HepG2 (cell line): ENCODE data around the gene STK32B. TPM values are rescaled to one million over a fixed set of nuclear protein-coding genes. Genes with fewer than 3 reads are reported as not detected.

Experiments used
- ATAC-seq: fragments of 200-7000 bp; cut with Tn5 transposase; 3 replicates; pipeline ENCODE4 v1.9.1; 2020; ENCODE audit warnings: mild to moderate bottlenecking, moderate library complexity
- BruUV-seq: library from RNA; stranded (reverse); fragments of 400-500 nt; replicated peaks from 2 replicates; lab custom pipeline; 2021; lab: Mats Ljungman, UMichigan
- CTCF ChIA-PET: fragments of 300-600 bp; formaldehyde crosslinking; extraction: SDS; loops from one replicate; lab custom pipeline; 2021; ENCODE audit warnings: low total read pairs, inconsistent platforms, low intra/inter-chr PET ratio; lab: Yijun Ruan, JAX
- POLR2A ChIA-PET: fragments of 350-600 bp; sonication (Branson Sonifier 250); formaldehyde crosslinking; loops from one replicate; lab custom pipeline; 2020; ENCODE audit warnings: antibody characterized with exemption, inconsistent platforms; lab: Yijun Ruan, JAX
- DNase-seq: peaks from one replicate; pipeline ENCODE4 v3.0.0-alpha.2; 2015; ENCODE audit warnings: low spot score
- FAIRE-seq: peaks from 3 replicates; lab custom pipeline; 2011; peaks lifted over from hg19 to GRCh38; lab: Jason Lieb, UNC
- H2AFZ ChIP-seq: one replicate; pipeline ENCODE4 v1.6.1; 2011; ENCODE audit warnings: low read length, inconsistent platforms
- H3K27ac ChIP-seq: fragments of 300-600 bp; 3 replicates; pipeline ENCODE4 v1.8.0; 2011; ENCODE audit warnings: mixed run types, mild to moderate bottlenecking, mixed read lengths, low read length, inconsistent platforms; ENCODE audit not compliant: insufficient read depth; ENCODE audit errors: extremely low read length
- H3K27me3 ChIP-seq, 2 experiments: fragments of 200-600 bp in 1 of 2; 2 replicates in 1 of 2; 3 replicates in 1 of 2; pipeline versions ENCODE4 v1.6.0 to v1.8.0; 2011; ENCODE audit warnings: low read length in 2 of 2, mild to moderate bottlenecking in 2 of 2, moderate library complexity in 2 of 2, inconsistent platforms in 1 of 2; ENCODE audit not compliant: insufficient read depth in 2 of 2, control insufficient read depth in 1 of 2
- H3K36me3 ChIP-seq, 2 experiments: fragments of 200-600 bp in 1 of 2; replicated peaks in 1 of 2; 2 replicates in 1 of 2; 3 replicates in 1 of 2; pipeline versions ENCODE4 v1.5.1 to v1.8.0; 2011; ENCODE audit warnings: low read length in 2 of 2, inconsistent platforms in 1 of 2; ENCODE audit not compliant: insufficient read depth in 2 of 2, control insufficient read depth in 1 of 2
- H3K4me1 ChIP-seq: 2 replicates; pipeline ENCODE4 v1.5.1; 2012; ENCODE audit warnings: low read length, inconsistent platforms; ENCODE audit not compliant: insufficient read depth
- H3K4me2 ChIP-seq: 2 replicates; pipeline ENCODE4 v1.6.0; 2011; ENCODE audit warnings: low read depth, low read length, inconsistent platforms
- H3K4me3 ChIP-seq, 3 experiments: fragments of 200-600 bp in 1 of 3; sonication (generic), shearing (Covaris generic) in 1 of 3; replicated peaks in 1 of 3; 2 replicates each; pipeline ENCODE4 v1.5.1; 2011 to 2016; ENCODE audit warnings: low read length in 3 of 3, inconsistent platforms in 2 of 3, low read depth in 2 of 3, mild to moderate bottlenecking in 2 of 3, control low read depth in 1 of 3, mixed read lengths in 1 of 3; ENCODE audit not compliant: insufficient read depth in 1 of 3
- H3K79me2 ChIP-seq: one replicate; pipeline ENCODE4 v1.6.1; 2011; ENCODE audit warnings: low read length, inconsistent platforms; ENCODE audit not compliant: insufficient read depth
- H3K9ac ChIP-seq: 2 replicates; pipeline ENCODE4 v1.6.0; 2011; ENCODE audit warnings: mild to moderate bottlenecking, low read depth, low read length, inconsistent platforms; ENCODE audit not compliant: insufficient read depth
- H3K9me3 ChIP-seq: 2 replicates; pipeline ENCODE4 v1.5.1; 2012; ENCODE audit warnings: mild to moderate bottlenecking, low read length
- H4K20me1 ChIP-seq: 2 replicates; pipeline ENCODE4 v1.6.0; 2011; ENCODE audit warnings: inconsistent platforms, mild to moderate bottlenecking, low read length, moderate library complexity; ENCODE audit not compliant: insufficient read depth
- AKAP8 ChIP-seq: sonication (generic); formaldehyde crosslinking; IDR thresholded peaks from 2 replicates; pipeline ENCODE4 v1.5.1; 2020; ENCODE audit warnings: mild to moderate bottlenecking, missing genetic modification reagents
- ATF7-NPFF ChIP-seq: sonication (generic); formaldehyde crosslinking; IDR thresholded peaks from 2 replicates; pipeline ENCODE4 v1.8.1; 2023; ENCODE audit warnings: mild to moderate bottlenecking, low read depth, missing genetic modification reagents, moderate library complexity
- CCAR2 ChIP-seq: fragments of 200-400 bp; formaldehyde crosslinking; optimal IDR thresholded peaks from 2 replicates; pipeline ENCODE3; 2018; ENCODE audit warnings: low read depth, mild to moderate bottlenecking, low read length, moderate library complexity
- CTCF ChIP-seq: sonication (generic); formaldehyde crosslinking; IDR thresholded peaks from 2 replicates; pipeline ENCODE4 v1.5.0; 2020; ENCODE audit warnings: mild to moderate bottlenecking, missing genetic modification reagents, moderate library complexity
- HMG20A ChIP-seq: IDR thresholded peaks from 2 replicates; pipeline ENCODE4 v1.6.1; 2016; ENCODE audit warnings: borderline replicate concordance
- MIER3 ChIP-seq: IDR thresholded peaks from 2 replicates; pipeline ENCODE4 v1.6.1; 2016; ENCODE audit warnings: missing compliant biosample characterization, borderline replicate concordance
- NFAT5 ChIP-seq: sonication (generic); formaldehyde crosslinking; IDR thresholded peaks from 2 replicates; pipeline ENCODE4 v1.4.0; 2020; ENCODE audit warnings: missing genetic modification reagents
- PRPF4 ChIP-seq: fragments of 200-400 bp; formaldehyde crosslinking; IDR thresholded peaks from 2 replicates; pipeline ENCODE4 v1.6.1; 2016; ENCODE audit warnings: low read length, low read depth; ENCODE audit not compliant: poor library complexity, severe bottlenecking
- TAF15 ChIP-seq: fragments of 200-400 bp; formaldehyde crosslinking; IDR thresholded peaks from one replicate; pipeline ENCODE4 v1.6.1; 2018; ENCODE audit warnings: mild to moderate bottlenecking, low read depth, low read length; ENCODE audit not compliant: poor library complexity, severe bottlenecking
- THAP8 ChIP-seq: sonication (generic); formaldehyde crosslinking; IDR thresholded peaks from 2 replicates; pipeline ENCODE4 v1.5.1; 2020; ENCODE audit warnings: missing genetic modification reagents, mild to moderate bottlenecking, borderline replicate concordance
- XRCC5 ChIP-seq: fragments of 200-400 bp; formaldehyde crosslinking; optimal IDR thresholded peaks from 2 replicates; pipeline ENCODE3; 2017; ENCODE audit warnings: mild to moderate bottlenecking, low read length
- ZBTB8A ChIP-seq: sonication (generic); formaldehyde crosslinking; IDR thresholded peaks from 2 replicates; pipeline ENCODE4 v1.4.0; 2020; ENCODE audit warnings: mild to moderate bottlenecking, low read depth, missing genetic modification reagents, borderline replicate concordance
- ZFP36 ChIP-seq: fragments of 150-350 bp; IDR thresholded peaks from 2 replicates; pipeline ENCODE4 v1.6.1; 2018; ENCODE audit warnings: borderline replicate concordance, low read length, low read depth; ENCODE audit not compliant: partially characterized antibody
- ZFY ChIP-seq: sonication (generic); formaldehyde crosslinking; IDR thresholded peaks from 2 replicates; pipeline ENCODE4 v1.4.0; 2020; ENCODE audit warnings: missing genetic modification reagents
- ZNF556 ChIP-seq: sonication (generic); formaldehyde crosslinking; IDR thresholded peaks from 2 replicates; pipeline ENCODE4 v1.4.0; 2020; ENCODE audit warnings: mild to moderate bottlenecking, missing genetic modification reagents, borderline replicate concordance
- ZNF724P ChIP-seq: sonication (generic); formaldehyde crosslinking; IDR thresholded peaks from 2 replicates; pipeline ENCODE4 v1.8.0; 2022; ENCODE audit warnings: missing genetic modification reagents, borderline replicate concordance
- WGBS: methylation state at CpG from one replicate; pipeline ENCODE4 v1.1.6; 2017; ENCODE audit warnings: low lambda C conversion rate; 5-methylcytosine and 5-hydroxymethylcytosine counted together
- in situ Hi-C: cut with HindIII; loops from 2 replicates; pipeline ENCODE4 v1.10.0; 2017; ENCODE audit warnings: low pct_unique_long_range_greater_than_20kb; ENCODE audit not compliant: extremely low pct_ligation_motif_present
- intact Hi-C: fragments of 100-400 bp; cut with micrococcal nuclease; formaldehyde crosslinking; loops from one replicate; pipeline ENCODE4 v1.10.0; 2022; ENCODE audit not compliant: unreplicated experiment
- polyA plus RNA-seq, 8 experiments: library from polyadenylated mRNA; depleted of rRNA in 3 of 8; stranded (reverse) in 7 of 8; unstranded in 1 of 8; fragments of >200 nt; fragmentation: Illumina TruSeq in 4 of 8; extraction: Trizol in 4 of 8; gene quantifications; 2 replicates each; pipeline versions ENCODE4 v1.2.1 to v1.2.3, GENCODE V29; 2011 to 2016; ENCODE audit warnings: low read depth in 4 of 8, missing spikeins in 1 of 8, mixed read lengths in 1 of 8; ENCODE audit not compliant: insufficient read depth in 1 of 8
- total RNA-seq, 5 experiments: library from RNA; depleted of rRNA; stranded (reverse); fragments of >200 nt; fragmentation: Illumina TruSeq; extraction: Trizol; gene quantifications; 2 replicates each; pipeline ENCODE4 v1.2.3, GENCODE V29; 2016; ENCODE audit warnings: low read depth in 1 of 5

Gene STK32B
- total and polyA plus RNA-seq, 2 of the 13 experiments (the other 11 are each of a cell fraction or from before 2014, with no cell fraction given), result not detected

- TF ChIP-seq NFAT5 (CRISPR knock-in tag), result no peak
- TF ChIP-seq ZNF724P, result no peak
- TF ChIP-seq TAF15, result no peak
- no peak for TF ChIP-seq THAP8 (CRISPR knock-in tag)
- no peak for TF ChIP-seq PRPF4
- TF ChIP-seq ZNF556, result no peak
- no peak for TF ChIP-seq ZFP36
- no peak for TF ChIP-seq CCAR2
Measured at GRCh38 chr4:5222047-5222446, 170.8 kb downstream of the STK32B start (continued).

- H3K79me2 ChIP-seq, result no peaks in the 10 kb centered on the region
- no peak for FAIRE-seq
Measured at GRCh38 chr4:5222951-5223350, 171.7 kb downstream of the STK32B start.

More at GRCh38 chr4:5222951-5223350, 171.7 kb downstream of the STK32B start:
- ATAC-seq (no peak), DNase-seq (no peak)
- intact Hi-C loops, result no loop called here
- Histone ChIP-seq H3K4me2 (no peak overlapping the region), H3K9ac (no peak overlapping the region), H3K27ac (no peak overlapping the region), H3K4me3 (no peak overlapping the region), H4K20me1 (no peaks in the 10 kb centered on the region), H3K27me3 (no peaks in the 10 kb centered on the region), H3K4me1 (no peaks in the 10 kb centered on the region), H2AFZ (no peak overlapping the region), H3K9me3 (peaks cover 21% of the 10 kb centered on the region)
- BruUV-seq, result no TSS peak
- POLR2A ChIA-PET, result no interaction called here
- CTCF ChIA-PET, result no interaction called here
- 0% methylated on average over 1 of the region's 1 CpG for WGBS
- in situ Hi-C loops, result no loop called here
- TF ChIP-seq HMG20A (CRISPR knock-in tag) (no peak), CTCF (CRISPR knock-in tag) (no peak), XRCC5 (no peak), MIER3 (CRISPR knock-in tag) (no peak), ATF7-NPFF (CRISPR knock-in tag) (no peak), AKAP8 (CRISPR knock-in tag) (no peak), ZBTB8A (CRISPR knock-in tag) (no peak), ZFY (CRISPR knock-in tag) (no peak)
- TF ChIP-seq, all 625 proteins: peak for 0
- no peaks in the 10 kb centered on the region for H3K36me3 ChIP-seq
